Measurements from ENCODE around the gene MKX. TPM values are rescaled to one million over a fixed set of nuclear protein-coding genes. Genes with fewer than 3 reads are reported as not detected.

Gene MKX
- total RNA-seq, 2 donors from 2014 or later, result 27.0 to 31.1 TPM

- DNase-seq (ENCODE audit: low spot score), result no peak
- intact Hi-C loops (cut with DNase I), result no loop called here
These were observed 120.0 kb downstream of the MKX start for GRCh38 chr10:27625452-27626211.

GRCh38 chr10:27624941-27625340 lies 120.7 kb downstream of the MKX start:
- intact Hi-C loops (cut with DNase I), result no loop called here
- DNase-seq (ENCODE audit: low spot score), result no peak

Other genes starting within 250 kb of the MKX start
- 10 to 100 TPM; 94.7 to 96.2 TPM for gene RAB18, start 241.5 kb downstream of the MKX start, total RNA-seq